ENCODE results near the gene OLAH.

DNA sequence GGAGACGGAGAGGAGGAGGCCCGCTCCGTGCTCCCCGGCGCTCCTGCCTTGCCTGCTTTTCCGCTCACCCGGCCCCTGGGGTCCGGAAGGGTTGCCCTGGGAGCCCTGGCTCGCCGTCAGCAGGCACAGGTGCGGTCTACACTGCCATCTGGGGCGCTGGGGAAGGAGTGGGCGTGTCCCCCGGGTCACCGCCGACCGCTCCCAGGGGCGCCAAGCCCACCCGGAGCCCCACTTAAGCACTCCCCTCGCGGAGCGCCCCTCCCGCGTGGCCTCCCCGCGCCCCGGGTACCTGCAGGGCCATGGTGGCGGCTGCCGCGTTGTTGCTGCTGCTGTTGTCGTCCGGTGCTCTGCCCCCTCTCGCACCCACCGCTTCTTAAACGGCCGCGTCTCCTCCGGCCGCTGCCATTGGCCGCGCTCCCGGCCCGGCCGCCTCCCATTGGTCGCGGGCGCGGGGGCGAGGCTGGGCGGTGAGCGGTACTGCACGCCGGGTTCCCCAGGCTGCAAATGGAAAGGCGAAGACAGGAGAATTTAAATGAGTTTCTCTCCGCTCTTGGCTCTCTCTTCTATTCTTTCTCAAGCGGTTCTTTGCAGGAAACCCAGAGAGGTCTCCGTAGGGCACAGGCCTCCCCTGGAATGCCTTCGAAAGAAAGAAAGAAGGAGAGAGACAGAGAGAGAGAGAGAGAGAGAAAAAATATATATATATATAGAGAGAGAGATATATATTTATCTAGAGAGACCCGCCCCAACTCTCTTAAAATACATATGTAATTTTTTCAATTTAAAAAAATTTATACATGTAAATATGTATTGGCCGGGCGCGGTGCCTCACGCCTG is 44.9 kb downstream of the OLAH start, which contains the start of gene ACBD7:
- no peak for TF ChIP-seq POLR2A (IDR thresholded peaks at IDR 0.05; ENCODE audit: low read length)
- no peak for TF ChIP-seq GATA1 (IDR thresholded peaks at IDR 0.05; ENCODE audit: low read depth, low read length)

Data from erythroblast (primary cell).